Activated T-cell treated with anti-CD3 and anti-CD28 coated beads, Interleukin-2, amount 50 U/mL, for 1 hour (primary cell): Measurements from ENCODE around the gene PRKCA.

Experiments used
- DNase-seq: peaks from one replicate; pipeline ENCODE4 v3.0.0-alpha.2; 2020

The PRKCA gene

DNA sequence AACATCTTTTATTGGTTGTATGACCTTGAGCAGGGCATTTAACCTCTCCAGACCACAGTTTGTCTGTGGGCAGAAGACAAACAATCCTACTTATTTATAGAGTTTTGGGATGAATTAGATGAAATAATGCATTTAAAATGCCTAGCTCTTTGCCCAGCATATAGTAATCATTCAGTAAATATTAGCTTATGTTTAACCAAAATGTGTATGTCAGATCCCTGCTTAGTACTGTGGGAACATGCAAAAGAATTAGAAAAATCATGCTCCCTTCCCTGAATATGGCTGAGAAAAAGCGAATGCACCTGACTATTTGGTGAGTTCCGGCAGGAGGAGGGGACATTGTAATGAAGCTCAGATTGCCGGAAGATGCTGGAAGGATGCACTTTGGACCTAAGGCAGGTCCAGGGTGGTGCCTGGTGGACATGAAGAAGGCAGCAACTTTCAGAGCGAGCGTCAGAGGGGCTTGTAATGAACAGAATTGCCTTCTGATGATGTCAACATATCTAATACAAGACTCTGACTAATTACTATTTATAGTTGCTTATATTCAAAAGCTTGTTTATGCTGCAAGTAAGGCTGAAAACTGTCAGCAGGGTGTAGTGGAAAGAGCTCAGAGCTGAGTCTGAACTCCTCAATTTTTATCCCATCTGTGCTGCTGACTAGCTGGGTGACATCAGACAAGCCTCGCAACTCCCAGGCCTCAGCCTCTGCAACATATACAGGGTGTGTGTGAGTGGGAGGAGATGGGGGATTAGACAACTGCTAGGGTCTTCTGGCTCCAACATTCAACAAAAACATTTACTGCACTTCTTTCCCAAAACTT is 221.2 kb downstream of the PRKCA start:
- DNase-seq = no peak

DNA sequence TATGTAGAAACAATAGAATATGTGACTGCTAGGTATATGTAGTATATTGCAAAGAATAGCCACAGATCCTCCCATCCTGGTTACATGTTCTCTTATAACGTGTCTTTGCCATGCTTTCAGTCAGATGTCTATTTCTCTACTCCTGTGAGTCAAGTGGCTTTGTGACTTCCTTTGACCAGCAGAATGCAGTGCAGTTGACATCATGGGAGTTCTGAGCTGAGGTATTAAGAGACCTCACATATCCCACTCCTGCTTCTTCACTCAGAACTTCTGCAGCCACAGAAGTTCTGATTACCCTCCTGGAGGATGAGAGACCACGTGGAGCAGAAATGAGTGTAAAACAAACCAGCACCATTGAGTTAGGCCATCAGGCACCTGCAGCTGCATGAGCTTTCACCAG is 222.5 kb downstream of the PRKCA start:
- DNase-seq = no peak

- DNase-seq = no peak
Observed at GRCh38 chr17:66525338-66525737, 222.9 kb downstream of the PRKCA start.

DNA sequence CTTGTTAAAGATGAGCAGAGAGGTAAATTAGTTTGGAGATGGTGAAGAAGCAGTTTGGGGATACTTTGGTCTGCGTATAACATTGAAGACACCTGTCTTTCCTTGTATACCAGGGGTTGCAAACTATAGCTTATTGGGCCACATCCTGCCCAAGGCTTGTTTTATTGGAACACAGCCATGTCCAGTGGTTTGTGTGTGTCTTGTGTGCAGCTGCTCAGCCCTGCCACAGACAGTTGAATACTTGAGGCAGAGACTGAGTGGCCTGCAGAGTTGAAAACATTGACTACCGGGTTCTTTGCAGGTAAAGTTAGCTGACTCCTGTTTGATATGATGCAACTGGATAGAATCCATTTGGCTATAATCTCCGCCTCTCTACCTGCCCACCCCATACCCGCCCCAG is 224.4 kb downstream of the PRKCA start:
- no peak for DNase-seq

- no peak for DNase-seq
Observed at GRCh38 chr17:66527335-66527734, 224.9 kb downstream of the PRKCA start.

GRCh38 chr17:66531851-66532295 is 229.5 kb downstream of the PRKCA start:
- no peak for DNase-seq

DNA sequence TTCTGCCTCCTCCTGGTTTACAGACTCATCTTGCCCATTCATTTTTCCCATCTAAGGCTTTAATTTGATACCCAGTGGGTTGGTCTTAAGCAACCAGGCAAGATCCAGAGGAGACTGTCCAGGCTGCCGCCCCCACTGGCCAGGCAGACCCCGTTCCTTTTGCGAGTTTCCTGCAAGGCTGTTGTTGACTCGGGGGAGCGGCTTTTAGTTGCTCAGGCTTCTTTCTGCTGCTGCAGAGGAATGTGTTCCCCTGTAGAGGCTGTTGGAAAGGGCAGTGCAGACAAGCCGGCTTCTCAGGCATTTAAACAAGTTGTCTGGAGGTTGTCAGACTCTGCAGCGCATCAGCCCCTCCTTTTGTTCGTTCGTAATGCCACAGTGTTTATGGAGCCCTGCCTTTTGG is 231.2 kb downstream of the PRKCA start:
- DNase-seq = no peak

GRCh38 chr17:66533986-66534385 is 231.6 kb downstream of the PRKCA start:
- no peak for DNase-seq

DNA sequence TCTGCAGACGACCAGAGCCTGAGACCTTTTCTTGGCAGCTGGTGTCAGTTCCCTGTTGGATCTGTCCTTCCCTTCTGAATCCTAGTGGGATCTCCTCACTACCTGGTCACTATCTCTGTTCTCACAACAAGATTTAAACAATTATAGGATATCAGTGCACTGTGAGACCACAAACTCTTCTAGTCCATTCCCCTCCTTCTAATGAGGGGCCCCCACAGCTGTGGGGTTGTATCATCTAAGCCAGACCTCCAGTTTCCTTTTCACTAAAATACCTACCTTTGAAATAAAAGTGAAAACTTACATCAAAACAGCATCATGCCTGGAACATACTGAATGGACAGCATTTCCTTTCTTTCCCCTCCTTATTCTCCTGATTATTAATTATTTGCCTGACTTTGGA is 233.2 kb downstream of the PRKCA start:
- DNase-seq = no peak

- no peak for DNase-seq
Observed at GRCh38 chr17:66537502-66537901, 235.1 kb downstream of the PRKCA start.

DNA sequence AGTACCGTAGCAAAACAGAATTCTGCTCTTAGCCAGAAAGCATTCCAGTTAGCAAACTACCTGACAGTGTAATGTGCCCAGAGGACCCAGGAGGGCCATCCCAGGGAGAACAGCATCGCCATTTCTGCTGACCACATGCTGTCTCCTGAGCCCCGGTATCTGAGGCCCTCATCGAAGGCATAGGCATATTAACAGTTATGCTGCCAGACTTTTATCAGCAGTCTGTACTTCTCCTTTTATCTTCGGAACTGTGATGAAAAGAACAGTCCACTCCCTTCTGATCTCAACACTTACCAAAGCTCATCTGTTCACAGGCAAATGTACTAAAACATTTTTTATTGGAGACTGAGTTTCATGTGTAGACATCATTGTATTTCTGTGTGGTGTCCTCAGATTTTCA is 236.4 kb downstream of the PRKCA start:
- DNase-seq = no peak

DNA sequence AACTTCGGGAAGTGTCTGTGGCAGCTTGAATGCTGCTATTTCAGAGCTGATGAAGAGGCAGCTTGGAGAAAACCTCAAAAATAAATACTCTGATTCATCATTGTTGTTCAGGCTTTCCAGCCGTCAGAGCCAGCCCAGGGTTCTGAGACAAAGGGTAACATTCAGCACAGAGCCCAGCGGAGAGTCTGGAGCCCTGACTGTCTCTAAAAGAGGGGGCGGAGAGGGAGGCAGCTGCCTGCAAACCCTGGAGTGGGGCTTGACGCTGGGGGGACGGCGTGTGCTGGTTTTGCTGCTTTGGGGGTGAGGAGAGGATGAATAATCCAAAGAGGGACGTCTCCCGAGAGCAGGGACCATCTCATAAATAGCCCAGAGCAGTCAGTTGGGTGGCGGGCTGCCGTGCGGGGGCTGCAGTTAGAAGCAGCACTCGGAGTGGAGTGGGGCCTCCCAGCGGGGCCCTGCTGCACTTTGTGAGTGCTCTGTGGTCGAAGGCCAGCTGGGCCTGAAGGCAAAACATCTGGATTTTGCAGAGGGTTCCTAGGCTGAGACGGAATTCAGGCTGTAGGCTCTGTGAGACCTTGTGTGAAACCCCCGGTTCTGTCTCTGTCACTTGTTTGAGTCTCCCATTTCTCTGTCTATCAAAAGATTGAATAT is 237.8 kb downstream of the PRKCA start:
- no peak for DNase-seq

DNA sequence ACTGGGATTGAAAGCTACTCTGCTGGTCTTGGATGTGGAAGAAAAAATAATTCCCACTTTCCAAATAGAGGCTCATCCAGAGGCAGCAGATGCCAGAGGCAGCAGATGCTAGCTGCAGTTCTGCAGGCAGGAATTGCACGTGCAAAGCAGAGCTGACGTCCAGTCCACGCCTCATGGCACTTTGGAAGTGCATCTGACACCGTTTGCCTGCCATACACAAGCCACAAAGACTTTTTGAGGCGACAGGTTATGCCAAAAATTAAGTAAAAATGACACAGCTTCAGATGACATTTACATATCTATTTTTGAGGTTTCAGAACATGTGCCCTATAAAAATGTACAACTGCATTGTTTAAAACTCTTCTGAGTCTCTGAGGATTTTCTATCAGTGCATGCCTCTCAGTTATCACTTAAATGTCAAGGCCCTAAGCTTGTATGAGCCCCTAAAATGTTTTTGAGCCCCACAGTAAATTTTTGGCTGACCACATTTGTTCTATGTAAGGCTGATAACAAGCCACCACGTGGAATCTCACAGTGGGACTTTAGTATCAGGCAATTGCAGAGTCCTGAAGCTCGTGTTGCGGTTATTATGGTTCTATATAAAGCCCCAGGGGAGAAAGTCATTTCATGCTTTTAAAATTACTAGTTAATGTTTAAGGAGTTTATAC is 239.2 kb downstream of the PRKCA start:
- DNase-seq = no peak

- no peak for DNase-seq
Observed at GRCh38 chr17:66542129-66542966, 239.9 kb downstream of the PRKCA start.

- no peak for DNase-seq
Observed at GRCh38 chr17:66542967-66543520, 240.6 kb downstream of the PRKCA start.

- DNase-seq = no peak
Observed at GRCh38 chr17:66543526-66543925, 241.1 kb downstream of the PRKCA start.

DNA sequence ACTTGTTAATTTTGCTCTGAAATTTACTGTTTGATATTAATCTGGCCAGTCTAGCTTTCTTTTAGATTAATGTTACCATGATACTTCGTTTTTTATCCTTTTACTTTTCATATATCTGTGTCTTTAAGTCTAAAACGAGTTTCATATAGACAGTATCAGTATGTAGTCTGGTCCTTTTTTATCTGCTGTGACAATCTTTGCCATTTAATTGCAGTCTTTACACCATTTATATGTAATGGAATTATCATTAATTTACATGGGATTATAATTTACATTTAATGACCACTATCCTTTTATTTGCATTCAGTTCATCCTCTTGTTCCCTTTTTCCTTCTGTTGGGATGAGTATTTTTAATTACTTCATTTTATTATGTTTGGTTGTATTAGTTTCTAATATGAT is 243.5 kb downstream of the PRKCA start:
- DNase-seq = no peak

- no peak for DNase-seq
Observed at GRCh38 chr17:66547151-66547865, 244.9 kb downstream of the PRKCA start.

GRCh38 chr17:66548158-66548557 is 245.7 kb downstream of the PRKCA start:
- peak; percentile 26 for DNase-seq

GRCh38 chr17:66548659-66549310 is 246.4 kb downstream of the PRKCA start:
- no peak for DNase-seq

DNA sequence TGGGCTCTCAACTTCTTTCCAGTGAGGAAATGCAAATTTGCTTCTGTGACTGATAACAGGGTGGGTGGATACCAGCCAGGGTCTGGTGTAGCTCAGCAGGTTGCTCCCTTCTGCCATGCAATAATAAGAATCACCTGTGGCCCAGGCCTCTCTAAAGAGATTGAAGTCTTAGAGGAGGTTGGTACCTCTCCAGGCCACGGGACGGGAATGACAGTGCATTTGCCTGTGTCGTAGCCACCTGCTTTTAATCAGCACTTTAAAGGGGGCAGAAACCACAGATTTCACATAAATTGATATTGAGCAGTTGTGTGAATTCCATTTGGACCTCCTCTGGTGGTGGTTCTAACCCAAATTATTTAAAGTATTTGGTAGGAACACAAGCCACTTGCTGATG is 246.9 kb downstream of the PRKCA start:
- DNase-seq = no peak
